HG03521 (cell line): Measurements from ENCODE around the gene PCBD2.
"Not testable (repeated sequence)": the region's sequence is repeated elsewhere in the genome, so short reads cannot be mapped to it uniquely, and the experiment has no call there.

Experiments
- ATAC-seq: cut with Tn5 transposase; IDR thresholded peaks from one replicate; pipeline ENCODE4 v1.9.1; 2021; ENCODE audit warnings: mild to moderate bottlenecking, moderate library complexity; ENCODE audit not compliant: unreplicated experiment

Gene PCBD2

DNA sequence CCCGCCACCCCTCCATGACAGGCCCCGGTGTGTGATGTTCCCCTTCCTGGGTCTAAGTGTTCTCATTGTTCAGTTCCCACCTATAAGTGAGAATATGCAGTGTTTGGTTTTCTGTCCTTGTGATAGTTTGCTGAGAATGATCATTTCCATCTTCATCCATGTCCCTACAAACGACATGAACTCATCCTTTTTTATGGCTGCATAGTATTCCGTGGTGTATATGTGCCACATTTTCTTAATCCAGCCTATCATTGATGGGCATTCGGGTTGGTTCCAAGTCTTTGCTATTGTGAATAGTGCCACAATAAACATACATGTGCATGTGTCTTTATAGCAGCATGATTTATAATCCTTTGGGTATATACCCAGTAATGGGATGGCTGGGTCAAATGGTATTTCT, 93.1 kb downstream of the PCBD2 start:
- ATAC-seq: not testable (repeated sequence)

DNA sequence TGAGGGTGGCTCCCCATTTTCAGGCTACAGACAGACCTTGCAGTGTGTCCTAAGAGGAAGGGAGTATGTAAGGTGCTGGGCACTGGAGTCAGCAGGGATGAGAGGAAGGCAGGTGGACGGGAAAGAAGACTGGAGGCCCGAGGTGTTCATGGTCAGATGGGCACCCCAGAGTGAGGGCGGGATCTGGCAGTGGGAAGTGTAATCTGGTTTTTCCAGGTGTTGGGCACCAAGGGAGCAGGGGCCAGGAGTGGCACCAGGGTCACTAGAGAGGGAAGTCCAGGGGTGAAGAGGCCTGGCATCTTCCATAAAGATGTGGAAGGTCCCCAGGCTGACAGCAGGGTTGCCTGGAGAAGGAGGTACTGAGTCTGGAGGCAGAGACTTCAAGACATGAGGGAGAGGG, 99.4 kb downstream of the PCBD2 start:
- ATAC-seq: no peak

DNA sequence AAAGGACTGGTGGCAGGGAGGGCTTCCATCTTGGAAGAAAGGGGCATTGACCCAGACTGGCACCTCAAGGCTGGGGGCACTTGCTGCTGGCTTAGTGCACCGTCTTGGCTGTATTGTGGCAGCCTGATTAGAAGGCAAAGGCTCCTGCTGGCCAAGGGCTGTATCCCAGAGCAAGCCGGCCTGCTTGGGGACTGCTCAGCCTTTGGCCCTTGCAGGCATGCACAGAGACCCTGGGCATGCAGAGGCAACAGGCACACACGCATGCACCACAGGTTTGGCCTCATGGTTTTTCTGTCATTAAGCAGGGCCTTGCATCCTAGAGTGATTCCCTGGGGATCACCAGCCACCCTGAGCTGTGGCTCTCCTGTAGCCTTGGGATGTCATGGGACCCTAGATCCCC, 100.1 kb downstream of the PCBD2 start:
- ATAC-seq: no peak

DNA sequence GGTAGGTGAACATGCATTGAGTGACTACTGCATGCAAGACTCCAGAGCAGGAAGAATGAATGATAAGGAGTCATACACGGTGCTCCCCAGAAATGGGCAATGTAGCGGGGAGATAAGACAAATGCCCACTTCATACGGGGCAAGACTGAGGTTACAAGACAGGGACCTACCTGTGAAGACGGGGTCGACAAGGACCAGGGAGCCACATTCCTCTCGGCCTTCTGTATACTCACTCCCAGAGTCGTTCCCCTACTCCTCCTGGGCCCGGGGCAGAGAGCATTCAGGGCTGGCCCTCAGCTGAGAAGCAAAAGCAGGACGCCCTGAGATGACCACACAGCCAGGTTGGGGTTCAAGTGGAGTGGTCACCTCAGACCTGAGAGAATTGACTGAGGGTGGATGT, 102.4 kb downstream of the PCBD2 start:
- no peak for ATAC-seq

DNA sequence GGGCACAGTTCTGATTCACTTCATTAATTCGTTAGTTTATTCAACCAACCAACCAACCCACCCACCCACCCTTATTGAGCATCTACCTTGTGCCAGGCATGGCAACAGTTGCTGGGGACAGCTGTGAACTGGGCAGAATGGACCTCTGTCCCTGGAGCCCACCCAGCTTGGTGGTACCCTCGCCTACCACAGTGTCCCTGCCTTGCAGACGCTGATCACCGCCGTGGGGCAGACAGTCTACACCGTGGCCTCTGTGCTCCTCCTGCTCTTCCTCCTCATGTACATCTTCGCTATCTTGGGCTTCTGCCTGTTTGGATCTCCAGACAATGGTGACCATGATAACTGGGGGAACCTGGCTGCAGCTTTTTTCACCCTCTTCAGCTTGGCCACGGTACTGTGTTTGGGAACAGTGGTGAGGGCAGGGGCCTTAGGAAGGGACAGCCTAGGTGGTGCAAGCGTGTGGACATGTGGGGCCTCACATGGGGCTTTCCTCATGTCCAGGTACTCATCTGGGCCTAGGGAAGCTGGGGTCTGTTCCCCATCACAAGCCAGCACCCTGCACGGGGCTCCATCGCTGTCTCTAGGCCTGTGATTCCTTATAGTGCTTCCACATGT, 102.9 kb downstream of the PCBD2 start:
- ATAC-seq: no peak

DNA sequence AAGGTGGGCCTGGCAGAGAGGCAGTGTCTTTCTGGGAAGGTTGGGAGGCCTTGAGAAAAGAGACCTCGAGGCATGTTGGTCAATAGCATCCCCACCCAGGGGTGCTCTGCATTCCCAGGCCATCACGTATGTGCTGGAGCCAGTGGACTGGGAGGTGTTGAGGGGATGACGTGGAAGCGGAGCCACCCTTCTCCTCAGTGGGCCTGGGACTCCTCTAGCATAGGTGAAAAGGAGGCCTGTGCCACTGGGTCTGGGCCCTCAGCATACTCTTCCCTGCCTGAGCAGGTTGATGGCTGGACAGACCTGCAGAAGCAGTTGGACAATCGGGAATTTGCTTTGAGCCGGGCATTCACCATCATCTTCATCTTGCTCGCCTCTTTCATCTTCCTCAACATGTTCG, 103.6 kb downstream of the PCBD2 start:
- no peak for ATAC-seq

DNA sequence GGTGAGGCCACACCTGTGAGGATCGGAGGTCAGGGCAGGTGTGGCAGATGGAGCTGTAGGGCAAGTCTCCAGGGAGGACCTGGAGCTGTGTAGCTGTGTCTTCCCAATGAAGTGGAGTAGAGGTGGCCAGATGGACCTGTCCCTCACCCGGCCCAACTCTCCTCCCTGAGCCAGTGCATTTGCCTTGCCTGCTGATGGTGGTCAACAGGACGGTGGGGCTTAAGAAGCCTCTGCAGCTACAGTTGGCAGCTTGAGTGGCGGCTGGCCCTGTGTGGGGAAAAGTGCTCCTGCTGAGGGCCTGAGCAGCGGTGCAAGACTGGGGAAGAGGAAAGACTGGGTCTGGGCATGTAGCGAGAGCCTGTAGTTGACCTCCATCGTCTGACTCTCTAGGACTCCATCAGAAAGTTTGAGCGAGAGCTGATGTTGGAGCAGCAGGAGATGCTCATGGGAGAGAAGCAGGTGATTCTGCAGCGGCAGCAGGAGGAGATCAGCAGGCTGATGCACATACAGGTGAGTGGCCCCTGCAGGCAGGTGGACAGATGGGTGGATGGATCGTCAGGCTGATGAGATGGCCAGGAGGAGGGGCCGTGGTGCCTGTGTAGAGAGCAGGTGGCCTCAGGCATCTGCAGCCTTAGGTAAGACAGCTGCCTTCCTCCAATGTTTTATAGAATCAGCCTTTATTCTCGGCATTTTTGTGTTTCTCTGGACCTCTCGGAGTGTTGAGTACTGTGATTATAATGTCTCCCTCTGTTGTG, 104.2 kb downstream of the PCBD2 start:
- ATAC-seq: no peak

DNA sequence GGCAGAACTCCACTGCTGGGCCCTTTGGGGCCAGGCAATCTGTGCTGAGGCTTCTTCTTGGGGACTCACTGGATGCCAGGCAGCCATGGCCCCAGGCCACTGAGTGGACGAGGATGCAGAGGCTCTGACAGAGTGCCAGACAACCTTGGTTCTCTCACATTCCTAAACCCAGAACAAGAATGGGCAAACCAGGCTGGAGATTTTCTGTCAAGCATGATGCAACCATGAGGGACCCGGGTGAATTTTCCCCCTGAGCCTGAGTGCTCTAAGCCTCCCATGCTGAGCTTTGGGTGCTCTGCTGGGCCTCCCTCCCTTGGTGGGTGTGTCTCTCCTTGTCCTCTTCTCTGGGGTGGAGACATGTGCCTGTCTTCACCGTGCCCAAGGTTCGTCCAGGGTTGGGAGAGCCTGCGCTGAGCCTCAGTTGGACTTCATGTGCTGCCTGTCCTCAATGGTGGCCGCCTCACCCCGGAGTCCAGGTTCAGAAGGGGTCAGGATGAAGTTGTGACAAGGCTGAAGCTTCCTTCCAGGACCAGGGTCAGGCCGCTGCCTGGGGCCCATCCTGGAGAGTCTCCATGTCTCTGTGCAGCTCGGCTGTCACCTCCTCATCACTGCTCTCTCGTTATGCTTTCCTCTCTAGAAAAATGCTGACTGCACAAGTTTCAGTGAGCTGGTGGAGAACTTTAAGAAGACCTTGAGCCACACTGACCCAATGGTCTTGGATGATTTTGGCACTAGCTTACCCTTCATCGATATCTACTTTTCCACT, 105.0 kb downstream of the PCBD2 start:
- ATAC-seq: no peak

DNA sequence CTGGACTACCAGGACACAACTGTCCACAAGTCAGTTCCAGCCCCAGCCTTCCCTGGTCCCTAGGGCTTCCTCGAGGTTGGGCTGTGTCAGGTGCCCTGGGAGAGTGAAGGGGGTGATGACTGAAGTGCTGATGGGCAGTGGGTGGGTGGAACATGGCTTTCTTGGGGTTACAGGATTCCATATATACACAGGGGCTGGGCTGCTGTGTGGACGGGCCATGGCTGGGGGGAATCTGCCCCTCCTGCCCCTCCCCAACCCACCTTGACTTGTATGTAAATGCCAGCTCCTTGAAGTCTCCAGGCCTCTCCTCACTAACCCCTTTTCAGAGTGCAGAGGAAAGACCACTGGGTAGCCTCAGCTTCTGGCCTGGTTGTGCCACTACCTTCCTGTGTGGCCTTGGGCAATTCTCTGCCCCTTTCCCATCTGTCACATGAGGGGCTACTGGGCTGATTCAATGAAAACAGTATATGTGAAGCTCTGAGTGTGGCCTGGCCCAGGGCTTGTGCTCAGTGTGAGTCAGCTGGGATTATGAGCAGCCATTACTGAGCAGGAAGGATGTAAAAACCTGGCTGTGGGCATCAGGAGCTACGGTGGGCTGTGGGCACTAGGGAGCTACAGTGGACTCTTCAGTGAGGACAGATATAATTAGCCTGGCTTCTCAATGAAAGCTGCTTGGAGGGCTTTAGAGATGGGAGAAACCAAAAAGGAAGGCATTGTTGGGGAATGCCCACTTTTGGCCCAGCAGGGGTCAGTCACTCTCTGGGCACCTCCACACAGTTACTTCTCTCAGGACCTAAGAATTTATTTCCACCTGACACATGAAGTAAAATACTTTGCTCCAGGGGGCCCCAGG, 105.8 kb downstream of the PCBD2 start:
- no peak for ATAC-seq

DNA sequence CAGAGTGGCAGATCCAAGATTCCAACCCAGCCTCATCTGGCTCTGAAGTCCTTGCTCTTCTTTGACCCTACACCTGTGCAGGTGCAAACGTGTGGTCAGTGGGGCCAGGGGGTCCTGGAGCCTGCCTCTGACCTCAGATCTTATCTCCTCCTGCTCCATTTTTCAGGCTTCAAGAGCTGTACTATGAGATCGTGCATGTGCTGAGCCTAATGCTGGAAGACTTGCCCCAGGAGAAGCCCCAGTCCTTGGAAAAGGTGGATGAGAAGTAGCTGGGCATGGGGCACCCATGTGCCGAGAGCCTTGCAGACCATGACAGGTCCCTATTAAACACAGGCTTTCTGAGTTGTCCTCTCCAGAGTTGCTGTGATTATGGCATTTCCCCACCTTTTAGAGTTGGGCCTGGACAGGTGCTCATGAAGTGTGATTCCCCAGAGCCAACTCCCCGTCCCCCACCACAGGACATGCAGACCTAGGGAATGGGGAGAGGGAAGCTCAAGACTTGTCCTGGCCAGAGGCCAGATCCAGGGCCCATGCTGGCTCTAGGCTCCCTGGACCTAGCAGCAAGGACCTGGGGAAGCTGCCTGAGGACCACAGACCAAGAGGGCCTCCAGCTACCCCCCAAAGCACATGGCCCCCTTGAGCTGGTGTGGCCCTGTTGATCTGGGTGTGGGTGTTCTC, 106.6 kb downstream of the PCBD2 start:
- ATAC-seq: no peak

DNA sequence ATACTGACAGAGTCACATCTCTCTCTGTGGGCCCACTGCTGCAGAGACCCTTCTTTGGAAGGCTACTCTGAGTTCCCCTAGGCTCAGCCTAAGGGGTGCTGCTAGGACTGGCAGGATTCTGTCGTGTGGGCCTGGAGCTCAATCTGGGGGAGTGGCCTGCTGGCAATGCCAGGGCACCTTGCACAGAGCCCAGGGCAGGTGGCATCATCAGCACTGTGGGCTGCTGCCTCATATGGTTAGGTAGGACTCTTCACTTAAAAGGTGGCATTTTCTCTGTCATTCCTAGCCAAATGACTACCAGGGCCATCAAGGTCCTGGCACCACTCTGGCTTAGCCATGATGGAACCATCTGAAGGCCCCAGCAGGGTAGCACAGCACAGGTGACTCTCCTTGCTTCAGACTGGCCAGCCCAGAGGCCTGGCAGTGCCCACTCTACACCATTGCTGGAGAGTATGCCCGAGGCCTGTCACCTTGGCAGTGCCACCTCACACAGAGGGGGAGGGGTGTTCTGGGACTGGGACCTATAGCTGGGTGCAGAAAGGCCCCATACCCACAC, 107.2 kb downstream of the PCBD2 start:
- ATAC-seq: no peak
